Measurements from ENCODE around the gene IMMP2L.

Gene IMMP2L

GRCh38 chr7:110698576-110698975 lies 863.7 kb downstream of the IMMP2L start:
- Histone ChIP-seq H3K9me3 (ENCODE audit: control insufficient read depth, low read length) (no peaks in the 10 kb centered on the region), H3K27me3 (ENCODE audit: control insufficient read depth, insufficient read depth, low read length, poor library complexity, severe bottlenecking) (no peaks in the 10 kb centered on the region), H3K4me3 (ENCODE audit: insufficient read depth, low read depth, low read length) (no peak overlapping the region), H3K27ac (ENCODE audit: insufficient read depth, low read depth, low read length, poor library complexity, severe bottlenecking) (no peak overlapping the region), H3K36me3 (ENCODE audit: control insufficient read depth, insufficient read depth, low read length) (no peaks in the 10 kb centered on the region), H3K4me1 (ENCODE audit: control insufficient read depth, insufficient read depth, low read length) (no peaks in the 10 kb centered on the region)
- WGBS, 2 experiments: 92 to 94% methylated on average over 3 of the region's 3 CpGs

GRCh38 chr7:110693344-110693743 lies 868.9 kb downstream of the IMMP2L start:
- Histone ChIP-seq H3K4me3 (ENCODE audit: insufficient read depth, low read depth, low read length) (no peak overlapping the region), H3K36me3 (ENCODE audit: control insufficient read depth, insufficient read depth, low read length) (no peaks in the 10 kb centered on the region), H3K27me3 (ENCODE audit: control insufficient read depth, insufficient read depth, low read length, poor library complexity, severe bottlenecking) (no peaks in the 10 kb centered on the region), H3K9me3 (ENCODE audit: control insufficient read depth, low read length) (no peaks in the 10 kb centered on the region), H3K4me1 (ENCODE audit: control insufficient read depth, insufficient read depth, low read length) (no peaks in the 10 kb centered on the region), H3K27ac (ENCODE audit: insufficient read depth, low read depth, low read length, poor library complexity, severe bottlenecking) (no peak overlapping the region)

- Histone ChIP-seq H3K4me3 (ENCODE audit: insufficient read depth, low read depth, low read length) (no peak overlapping the region), H3K27me3 (ENCODE audit: control insufficient read depth, insufficient read depth, low read length, poor library complexity, severe bottlenecking) (no peaks in the 10 kb centered on the region), H3K27ac (ENCODE audit: insufficient read depth, low read depth, low read length, poor library complexity, severe bottlenecking) (no peak overlapping the region), H3K9me3 (ENCODE audit: control insufficient read depth, low read length) (no peaks in the 10 kb centered on the region), H3K4me1 (ENCODE audit: control insufficient read depth, insufficient read depth, low read length) (no peaks in the 10 kb centered on the region), H3K36me3 (ENCODE audit: control insufficient read depth, insufficient read depth, low read length) (no peaks in the 10 kb centered on the region)
- 81 to 91% methylated on average over 2 of the region's 2 CpGs for WGBS, 2 experiments
These were observed 873.4 kb downstream of the IMMP2L start for GRCh38 chr7:110688908-110689307.

- H3K36me3 ChIP-seq (ENCODE audit: control insufficient read depth, insufficient read depth, low read length): no peaks in the 10 kb centered on the region
- H3K27me3 ChIP-seq (ENCODE audit: control insufficient read depth, insufficient read depth, low read length, poor library complexity, severe bottlenecking): no peaks in the 10 kb centered on the region
- H3K4me3 ChIP-seq (ENCODE audit: insufficient read depth, low read depth, low read length): no peak overlapping the region
- no peaks in the 10 kb centered on the region for H3K9me3 ChIP-seq (ENCODE audit: control insufficient read depth, low read length)
- no peaks in the 10 kb centered on the region for H3K4me1 ChIP-seq (ENCODE audit: control insufficient read depth, insufficient read depth, low read length)
- H3K27ac ChIP-seq (ENCODE audit: insufficient read depth, low read depth, low read length, poor library complexity, severe bottlenecking): no peak overlapping the region
These were observed 876.4 kb downstream of the IMMP2L start for GRCh38 chr7:110685899-110686298.

- 91 to 97% methylated on average over 1 of the region's 1 CpG for WGBS, 2 experiments
- no peaks in the 10 kb centered on the region for H3K36me3 ChIP-seq (ENCODE audit: control insufficient read depth, insufficient read depth, low read length)
- no peaks in the 10 kb centered on the region for H3K9me3 ChIP-seq (ENCODE audit: control insufficient read depth, low read length)
These were observed 880.4 kb downstream of the IMMP2L start for GRCh38 chr7:110681941-110682340.

GRCh38 chr7:110677405-110677804 lies 884.9 kb downstream of the IMMP2L start:
- Histone ChIP-seq H3K9me3 (ENCODE audit: control insufficient read depth, low read length) (no peaks in the 10 kb centered on the region), H3K27ac (ENCODE audit: insufficient read depth, low read depth, low read length, poor library complexity, severe bottlenecking) (no peak overlapping the region), H3K36me3 (ENCODE audit: control insufficient read depth, insufficient read depth, low read length) (no peaks in the 10 kb centered on the region), H3K4me1 (ENCODE audit: control insufficient read depth, insufficient read depth, low read length) (no peaks in the 10 kb centered on the region), H3K27me3 (ENCODE audit: control insufficient read depth, insufficient read depth, low read length, poor library complexity, severe bottlenecking) (no peaks in the 10 kb centered on the region), H3K4me3 (ENCODE audit: insufficient read depth, low read depth, low read length) (no peak overlapping the region)
- 95 to 97% methylated on average over 5 of the region's 5 CpGs for WGBS, 2 experiments

More at GRCh38 chr7:110681941-110682340, 880.4 kb downstream of the IMMP2L start:
- Histone ChIP-seq H3K27ac (ENCODE audit: insufficient read depth, low read depth, low read length, poor library complexity, severe bottlenecking) (no peak overlapping the region), H3K27me3 (ENCODE audit: control insufficient read depth, insufficient read depth, low read length, poor library complexity, severe bottlenecking) (no peaks in the 10 kb centered on the region), H3K4me1 (ENCODE audit: control insufficient read depth, insufficient read depth, low read length) (no peaks in the 10 kb centered on the region), H3K4me3 (ENCODE audit: insufficient read depth, low read depth, low read length) (no peak overlapping the region)

- H3K27ac ChIP-seq (ENCODE audit: insufficient read depth, low read depth, low read length, poor library complexity, severe bottlenecking): no peak overlapping the region
These were observed 885.5 kb downstream of the IMMP2L start for GRCh38 chr7:110676785-110677184.

GRCh38 chr7:110675383-110676103 lies 886.7 kb downstream of the IMMP2L start:
- Histone ChIP-seq H3K27ac (ENCODE audit: insufficient read depth, low read depth, low read length, poor library complexity, severe bottlenecking) (no peak overlapping the region), H3K4me3 (ENCODE audit: insufficient read depth, low read depth, low read length) (no peak overlapping the region), H3K27me3 (ENCODE audit: control insufficient read depth, insufficient read depth, low read length, poor library complexity, severe bottlenecking) (no peaks in the 10 kb centered on the region), H3K36me3 (ENCODE audit: control insufficient read depth, insufficient read depth, low read length) (no peaks in the 10 kb centered on the region), H3K9me3 (ENCODE audit: control insufficient read depth, low read length) (no peaks in the 10 kb centered on the region), H3K4me1 (ENCODE audit: control insufficient read depth, insufficient read depth, low read length) (no peaks in the 10 kb centered on the region)
- 98 to 100% methylated on average over 2 to 3 of the region's 4 CpGs for WGBS, 2 experiments

More at GRCh38 chr7:110676785-110677184, 885.5 kb downstream of the IMMP2L start:
- no peak overlapping the region for H3K4me3 ChIP-seq (ENCODE audit: insufficient read depth, low read depth, low read length)
- no peaks in the 10 kb centered on the region for H3K36me3 ChIP-seq (ENCODE audit: control insufficient read depth, insufficient read depth, low read length)
- no peaks in the 10 kb centered on the region for H3K27me3 ChIP-seq (ENCODE audit: control insufficient read depth, insufficient read depth, low read length, poor library complexity, severe bottlenecking)
- no peaks in the 10 kb centered on the region for H3K4me1 ChIP-seq (ENCODE audit: control insufficient read depth, insufficient read depth, low read length)
- H3K9me3 ChIP-seq (ENCODE audit: control insufficient read depth, low read length): no peaks in the 10 kb centered on the region
- WGBS, 2 experiments: 91 to 98% methylated on average over 2 of the region's 2 CpGs

GRCh38 chr7:110673148-110673547 lies 889.1 kb downstream of the IMMP2L start:
- Histone ChIP-seq H3K9me3 (ENCODE audit: control insufficient read depth, low read length) (no peaks in the 10 kb centered on the region), H3K27ac (ENCODE audit: insufficient read depth, low read depth, low read length, poor library complexity, severe bottlenecking) (no peak overlapping the region), H3K4me3 (ENCODE audit: insufficient read depth, low read depth, low read length) (no peak overlapping the region), H3K36me3 (ENCODE audit: control insufficient read depth, insufficient read depth, low read length) (no peaks in the 10 kb centered on the region), H3K27me3 (ENCODE audit: control insufficient read depth, insufficient read depth, low read length, poor library complexity, severe bottlenecking) (no peaks in the 10 kb centered on the region), H3K4me1 (ENCODE audit: control insufficient read depth, insufficient read depth, low read length) (no peaks in the 10 kb centered on the region)
- 78 to 90% methylated on average over 1 of the region's 1 CpG for WGBS, 2 experiments

- H3K27ac ChIP-seq (ENCODE audit: insufficient read depth, low read depth, low read length, poor library complexity, severe bottlenecking): no peak overlapping the region
- no peaks in the 10 kb centered on the region for H3K36me3 ChIP-seq (ENCODE audit: control insufficient read depth, insufficient read depth, low read length)
- no peaks in the 10 kb centered on the region for H3K9me3 ChIP-seq (ENCODE audit: control insufficient read depth, low read length)
- no peak overlapping the region for H3K4me3 ChIP-seq (ENCODE audit: insufficient read depth, low read depth, low read length)
- no peaks in the 10 kb centered on the region for H3K27me3 ChIP-seq (ENCODE audit: control insufficient read depth, insufficient read depth, low read length, poor library complexity, severe bottlenecking)
- WGBS, 2 experiments: 81 to 85% methylated on average over 5 of the region's 5 CpGs
- no peaks in the 10 kb centered on the region for H3K4me1 ChIP-seq (ENCODE audit: control insufficient read depth, insufficient read depth, low read length)
These were observed 892.9 kb downstream of the IMMP2L start for GRCh38 chr7:110669410-110669809.

- Histone ChIP-seq H3K9me3 (ENCODE audit: control insufficient read depth, low read length) (no peaks in the 10 kb centered on the region), H3K4me1 (ENCODE audit: control insufficient read depth, insufficient read depth, low read length) (no peaks in the 10 kb centered on the region), H3K27me3 (ENCODE audit: control insufficient read depth, insufficient read depth, low read length, poor library complexity, severe bottlenecking) (no peaks in the 10 kb centered on the region), H3K27ac (ENCODE audit: insufficient read depth, low read depth, low read length, poor library complexity, severe bottlenecking) (no peak overlapping the region), H3K36me3 (ENCODE audit: control insufficient read depth, insufficient read depth, low read length) (no peaks in the 10 kb centered on the region), H3K4me3 (ENCODE audit: insufficient read depth, low read depth, low read length) (no peak overlapping the region)
- WGBS, 2 experiments: 95 to 96% methylated on average over 3 to 4 of the region's 4 CpGs
These were observed 897.5 kb downstream of the IMMP2L start for GRCh38 chr7:110664803-110665202.
